HEK293 (cell line): ENCODE data around the gene TSHR.

Experiments used
- PRDM6 ChIP-seq: fragments of 450-650 bp; formaldehyde crosslinking; IDR thresholded peaks from 2 replicates; pipeline ENCODE4 v1.5.1; 2017; ENCODE audit warnings: missing biosample characterization, missing genetic modification characterization
- SCRT1 ChIP-seq: fragments of 450-650 bp; formaldehyde crosslinking; IDR thresholded peaks from 2 replicates; pipeline ENCODE4 v1.5.1; 2016; ENCODE audit warnings: missing biosample characterization, missing genetic modification characterization, borderline replicate concordance
- SCRT2 ChIP-seq: fragments of 450-650 bp; formaldehyde crosslinking; IDR thresholded peaks from 2 replicates; pipeline ENCODE4 v1.5.1; 2016; ENCODE audit warnings: missing biosample characterization, missing genetic modification characterization
- TRIM28 ChIP-seq: IDR thresholded peaks from 2 replicates; pipeline ENCODE4 v1.6.1; 2011; ENCODE audit warnings: low read length, control low read depth, borderline replicate concordance
- WT1 ChIP-seq: fragments of 450-650 bp; formaldehyde crosslinking; IDR thresholded peaks from 2 replicates; pipeline ENCODE4 v1.5.1; 2016; ENCODE audit warnings: missing biosample characterization, missing genetic modification characterization
- YY2 ChIP-seq: fragments of 450-650 bp; formaldehyde crosslinking; IDR thresholded peaks from 2 replicates; pipeline ENCODE4 v1.5.1; 2016; ENCODE audit warnings: missing biosample characterization, missing genetic modification characterization
- ZBTB26 ChIP-seq: fragments of 450-650 bp; formaldehyde crosslinking; optimal IDR thresholded peaks from 2 replicates; pipeline ENCODE3; 2016; ENCODE audit warnings: missing biosample characterization, mild to moderate bottlenecking, missing genetic modification characterization
- ZBTB48 ChIP-seq: fragments of 450-650 bp; formaldehyde crosslinking; IDR thresholded peaks from 2 replicates; pipeline ENCODE4 v1.5.1; 2016; ENCODE audit warnings: missing biosample characterization, missing genetic modification characterization
- ZBTB49 ChIP-seq: fragments of 450-650 bp; formaldehyde crosslinking; IDR thresholded peaks from 2 replicates; pipeline ENCODE4 v1.5.1; 2016; ENCODE audit warnings: missing biosample characterization, missing genetic modification characterization, low read depth
- ZFP41 ChIP-seq: fragments of 450-650 bp; formaldehyde crosslinking; IDR thresholded peaks from 2 replicates; pipeline ENCODE4 v1.5.1; 2016; ENCODE audit warnings: missing biosample characterization, missing genetic modification characterization, borderline replicate concordance
- ZNF114 ChIP-seq: fragments of 450-650 bp; formaldehyde crosslinking; IDR thresholded peaks from 2 replicates; pipeline ENCODE4 v1.5.0; 2017; ENCODE audit warnings: missing biosample characterization, missing genetic modification characterization
- ZNF133 ChIP-seq: fragments of 450-650 bp; formaldehyde crosslinking; IDR thresholded peaks from 2 replicates; pipeline ENCODE4 v1.5.1; 2016; ENCODE audit warnings: missing biosample characterization, missing genetic modification characterization
- ZNF169 ChIP-seq: fragments of 450-650 bp; formaldehyde crosslinking; IDR thresholded peaks from 2 replicates; pipeline ENCODE4 v1.5.1; 2016; ENCODE audit warnings: missing biosample characterization, missing genetic modification characterization
- ZNF335 ChIP-seq: fragments of 450-650 bp; formaldehyde crosslinking; conservative IDR thresholded peaks from 2 replicates; pipeline ENCODE4 v1.5.1; 2016; ENCODE audit warnings: missing biosample characterization, missing genetic modification characterization
- ZNF350 ChIP-seq: fragments of 450-650 bp; formaldehyde crosslinking; IDR thresholded peaks from 2 replicates; pipeline ENCODE4 v1.5.0; 2017; ENCODE audit warnings: missing biosample characterization, mild to moderate bottlenecking, missing genetic modification characterization
- ZNF404 ChIP-seq: fragments of 450-650 bp; formaldehyde crosslinking; IDR thresholded peaks from 2 replicates; pipeline ENCODE4 v1.5.1; 2017; ENCODE audit warnings: missing biosample characterization, missing genetic modification characterization
- ZNF510 ChIP-seq: fragments of 450-650 bp; formaldehyde crosslinking; IDR thresholded peaks from 2 replicates; pipeline ENCODE4 v1.5.1; 2018; ENCODE audit warnings: mild to moderate bottlenecking, missing genetic modification characterization, missing biosample characterization; ENCODE audit not compliant: insufficient replicate concordance
- ZNF544 ChIP-seq: fragments of 450-650 bp; formaldehyde crosslinking; IDR thresholded peaks from 2 replicates; pipeline ENCODE4 v1.5.0; 2017; ENCODE audit warnings: missing biosample characterization, missing genetic modification characterization
- ZNF558 ChIP-seq: fragments of 450-650 bp; formaldehyde crosslinking; IDR thresholded peaks from 2 replicates; pipeline ENCODE4 v1.5.1; 2016; ENCODE audit warnings: missing biosample characterization, missing genetic modification characterization
- ZNF560 ChIP-seq: fragments of 450-650 bp; formaldehyde crosslinking; IDR thresholded peaks from 2 replicates; pipeline ENCODE4 v1.5.1; 2017; ENCODE audit warnings: missing biosample characterization, missing genetic modification characterization, borderline replicate concordance
- ZNF580 ChIP-seq: fragments of 450-650 bp; formaldehyde crosslinking; IDR thresholded peaks from 2 replicates; pipeline ENCODE4 v1.5.1; 2016; ENCODE audit warnings: missing biosample characterization, missing genetic modification characterization
- ZNF626 ChIP-seq: fragments of 450-650 bp; sonication (Bioruptor Pico); formaldehyde crosslinking; IDR thresholded peaks from 2 replicates; pipeline ENCODE4 v1.5.1; 2018; ENCODE audit warnings: missing biosample characterization, missing genetic modification characterization, inconsistent platforms
- ZNF629 ChIP-seq: fragments of 450-650 bp; formaldehyde crosslinking; IDR thresholded peaks from 2 replicates; pipeline ENCODE4 v1.5.1; 2017; ENCODE audit warnings: missing biosample characterization, missing genetic modification characterization
- ZNF677 ChIP-seq: fragments of 450-650 bp; IDR thresholded peaks from 2 replicates; pipeline ENCODE4 v1.5.0; 2018; ENCODE audit warnings: missing biosample characterization, mild to moderate bottlenecking, missing genetic modification characterization, moderate library complexity
- ZNF777 ChIP-seq: fragments of 450-650 bp; formaldehyde crosslinking; IDR thresholded peaks from 2 replicates; pipeline ENCODE4 v1.5.1; 2017; ENCODE audit warnings: missing biosample characterization, missing genetic modification characterization, borderline replicate concordance
- ZNF792 ChIP-seq: fragments of 450-650 bp; formaldehyde crosslinking; IDR thresholded peaks from 2 replicates; pipeline ENCODE4 v1.5.1; 2016; ENCODE audit warnings: missing biosample characterization, missing genetic modification characterization
- ZSCAN30 ChIP-seq: fragments of 450-650 bp; IDR thresholded peaks from 2 replicates; pipeline ENCODE4 v1.5.1; 2018; ENCODE audit warnings: missing biosample characterization, mild to moderate bottlenecking, missing genetic modification characterization, moderate library complexity
- ZSCAN5A ChIP-seq: fragments of 450-650 bp; formaldehyde crosslinking; IDR thresholded peaks from 2 replicates; pipeline ENCODE4 v1.5.1; 2016; ENCODE audit warnings: missing biosample characterization, missing genetic modification characterization
- ZXDB ChIP-seq: fragments of 450-650 bp; formaldehyde crosslinking; IDR thresholded peaks from 2 replicates; pipeline ENCODE4 v1.5.1; 2016; ENCODE audit warnings: missing biosample characterization, missing genetic modification characterization
- TF ChIP-seq, protein P1 (sequence below): fragments of 450-650 bp; formaldehyde crosslinking; IDR thresholded peaks from 2 replicates; pipeline ENCODE4 v1.5.1; 2016; ENCODE audit warnings: missing biosample characterization, missing genetic modification characterization

The TSHR gene

DNA sequence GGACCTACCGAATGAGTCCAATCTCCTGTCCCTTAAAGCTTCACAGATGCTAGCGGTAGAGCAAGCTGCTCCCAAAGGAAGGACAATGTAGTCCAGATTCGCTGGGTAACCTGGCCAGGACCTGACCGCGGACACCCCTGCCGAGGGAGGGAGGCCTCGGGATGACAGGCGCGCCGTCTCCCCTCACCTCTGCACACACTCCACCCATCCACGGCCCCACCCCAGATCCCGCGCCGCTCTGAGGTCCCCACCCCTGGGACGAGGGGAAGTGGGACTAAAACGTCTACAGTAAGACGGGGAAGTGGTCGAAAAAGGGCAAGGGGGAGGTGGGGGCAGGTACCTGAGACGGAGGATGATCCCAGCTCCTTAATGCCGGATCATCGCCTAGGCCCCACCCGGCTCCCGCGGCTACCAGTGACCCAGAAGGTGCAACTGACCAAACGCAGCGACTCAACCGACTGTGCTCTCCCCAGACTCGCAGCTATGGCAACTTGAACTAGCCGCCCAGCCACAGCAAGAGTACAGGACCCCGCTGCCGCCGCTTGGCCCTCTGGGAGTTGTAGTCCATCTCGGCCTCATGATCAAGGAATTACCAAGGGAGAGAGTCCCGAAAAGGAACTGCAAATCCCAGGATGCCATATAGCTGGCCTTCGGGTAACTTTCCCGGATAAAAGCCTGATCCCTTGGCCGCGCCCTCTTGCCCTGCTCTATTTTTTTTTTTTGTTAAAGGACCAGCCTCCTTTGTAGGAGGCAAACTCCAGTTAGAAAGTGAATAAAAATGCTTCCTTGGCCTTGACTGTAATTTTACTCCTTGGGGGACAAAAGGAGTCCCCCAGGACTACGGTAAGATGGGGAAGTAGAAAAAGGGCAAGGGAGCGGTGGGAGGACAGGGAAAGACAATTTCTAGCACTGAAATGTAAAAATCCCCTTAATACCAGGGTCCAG, 13.9 kb upstream of the TSHR start, which contains the start of gene CEP128 (continued):
- TF ChIP-seq, protein P1, sequence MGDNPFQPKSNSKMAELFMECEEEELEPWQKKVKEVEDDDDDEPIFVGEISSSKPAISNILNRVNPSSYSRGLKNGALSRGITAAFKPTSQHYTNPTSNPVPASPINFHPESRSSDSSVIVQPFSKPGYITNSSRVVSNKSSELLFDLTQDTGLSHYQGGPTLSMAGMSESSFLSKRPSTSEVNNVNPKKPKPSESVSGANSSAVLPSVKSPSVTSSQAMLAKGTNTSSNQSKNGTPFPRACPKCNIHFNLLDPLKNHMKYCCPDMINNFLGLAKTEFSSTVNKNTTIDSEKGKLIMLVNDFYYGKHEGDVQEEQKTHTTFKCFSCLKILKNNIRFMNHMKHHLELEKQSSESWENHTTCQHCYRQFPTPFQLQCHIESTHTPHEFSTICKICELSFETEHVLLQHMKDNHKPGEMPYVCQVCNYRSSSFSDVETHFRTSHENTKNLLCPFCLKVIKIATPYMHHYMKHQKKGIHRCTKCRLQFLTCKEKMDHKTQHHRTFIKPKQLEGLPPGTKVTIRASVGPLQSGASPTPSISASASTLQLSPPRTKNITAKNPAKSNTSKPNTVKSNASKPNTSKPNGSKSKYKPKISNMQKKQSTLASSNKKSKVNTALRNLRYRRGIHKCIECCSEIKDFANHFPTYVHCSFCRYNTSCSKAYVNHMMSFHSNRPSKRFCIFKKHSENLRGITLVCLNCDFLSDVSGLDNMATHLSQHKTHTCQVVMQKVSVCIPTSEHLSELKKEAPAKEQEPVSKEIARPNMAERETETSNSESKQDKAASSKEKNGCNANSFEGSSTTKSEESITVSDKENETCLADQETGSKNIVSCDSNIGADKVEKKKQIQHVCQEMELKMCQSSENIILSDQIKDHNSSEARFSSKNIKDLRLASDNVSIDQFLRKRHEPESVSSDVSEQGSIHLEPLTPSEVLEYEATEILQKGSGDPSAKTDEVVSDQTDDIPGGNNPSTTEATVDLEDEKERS (tag by site-specific recombination) = no peak
- TF ChIP-seq ZNF626 (tag by site-specific recombination) (no peak), ZNF792 (tag by site-specific recombination) (no peak), ZSCAN5A (tag by site-specific recombination) (no peak), ZNF510 (no peak), ZSCAN30 (tag by site-specific recombination) (no peak), ZNF350 (tag by site-specific recombination) (no peak), SCRT2 (no peak), ZBTB26 (tag by site-specific recombination) (peak; percentile 36), ZFP41 (tag by site-specific recombination) (no peak), WT1 (no peak), PRDM6 (tag by site-specific recombination) (no peak), YY2 (tag by site-specific recombination) (no peak), ZNF629 (tag by site-specific recombination) (0 out of 2 replicates have a peak, but pooled peaks have one; percentile 23), ZNF335 (tag by site-specific recombination) (peak; percentile 93), TRIM28 (no peak), ZBTB48 (peak; percentile 96), ZXDB (tag by site-specific recombination) (peak; percentile 55; the same call in 1 of the 2 replicates), SCRT1 (tag by site-specific recombination) (no peak), ZNF677 (tag by site-specific recombination) (no peak), ZNF560 (tag by site-specific recombination) (no peak), ZNF169 (tag by site-specific recombination) (no peak), ZNF133 (tag by site-specific recombination) (no peak), ZBTB49 (tag by site-specific recombination) (no peak), ZNF777 (no peak), ZNF114 (no peak), ZNF404 (no peak), ZNF580 (tag by site-specific recombination) (peak; percentile 100), ZNF558 (no peak), ZNF544 (tag by site-specific recombination) (no peak)
